Transverse colon (tissue), 3 donors: ENCODE results near the gene LRPAP1.

ENCODE experiments used
- CTCF ChIP-seq, 5 experiments: fragments of 200-600 bp in 3 of 5; fragments of 450-650 bp in 2 of 5; sonication (generic) in 3 of 5; IDR thresholded peaks; 1 replicate in 2 of 5; 2 replicates in 3 of 5; pipeline ENCODE4 v1.5.1; 2016 to 2017; ENCODE audit warnings: antibody characterized with exemption in 5 of 5, inconsistent platforms in 3 of 5, mild to moderate bottlenecking in 2 of 5, moderate library complexity in 1 of 5
- POLR2A ChIP-seq: fragments of 450-650 bp; IDR thresholded peaks from one replicate; pipeline ENCODE4 v1.6.1; 2016; ENCODE audit warnings: antibody characterized with exemption, mild to moderate bottlenecking, moderate library complexity

- TF ChIP-seq POLR2A (no peak), CTCF (IDR thresholded peaks at IDR 0.05) (no peak)
Observed at GRCh38 chr4:3532751-3533422, 665 bp upstream of the LRPAP1 start.
